Occipital lobe (tissue), 2 donors: ENCODE results near the gene SLC26A11. TPM values are rescaled to one million over a fixed set of nuclear protein-coding genes. Genes with fewer than 3 reads are reported as not detected.

Source experiments
- DNase-seq: peaks from one replicate; lab custom pipeline; 2025; lab: John Stamatoyannopoulos, UW
- total RNA-seq: library from RNA; depleted of rRNA; stranded (reverse); fragments of >200 nt; gene quantifications from one replicate; pipeline ENCODE4 v1.2.3, GENCODE V29; 2014

SLC26A11 gene
- total RNA-seq, result 4.8 TPM

DNA sequence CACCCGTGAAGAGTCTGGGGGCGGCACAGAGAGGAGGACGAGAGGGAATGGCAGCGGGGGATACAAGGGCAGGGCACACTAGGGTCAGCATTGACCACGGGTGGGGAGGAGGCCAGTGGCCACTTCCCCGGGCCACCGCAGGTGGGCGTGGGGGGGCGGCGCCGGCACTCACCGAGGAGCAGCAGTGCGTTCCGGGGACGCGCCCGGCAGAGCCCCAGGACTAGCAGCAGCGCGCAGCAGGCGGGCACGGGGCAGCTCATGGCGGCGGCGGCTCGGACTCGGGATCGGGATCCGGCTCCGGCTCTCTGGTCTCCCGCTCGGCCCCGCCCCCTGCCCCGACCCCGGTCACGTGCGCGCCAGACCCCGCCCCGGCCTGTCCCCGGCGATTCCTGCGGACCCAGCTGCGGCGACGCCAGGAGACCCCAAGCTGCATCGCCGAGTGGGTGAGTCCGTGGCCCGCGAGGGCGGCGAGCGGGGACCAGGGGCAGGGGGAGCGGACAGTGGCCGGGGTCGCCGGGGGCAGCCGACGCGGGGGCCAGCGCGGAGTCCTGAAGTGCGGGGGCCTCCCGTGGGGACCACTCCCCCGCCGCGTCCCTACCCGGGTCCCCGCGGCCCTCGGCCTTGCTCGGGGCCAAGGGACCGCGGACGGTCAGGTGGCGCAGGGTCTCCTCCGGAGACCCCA is at the start of gene SLC26A11, which contains the start of gene SGSH:
TSS of gene SLC26A11 (plus strand) at position 374 of the 682 bp plus-strand sequence. CDS start 1,134 bp downstream, outside the sequence.
TSS of gene SGSH (minus strand) at position 280 of the 682 bp plus-strand sequence. CDS start at position 260, 20 bp downstream.
- DNase-seq, result peak; percentile 19

DNA sequence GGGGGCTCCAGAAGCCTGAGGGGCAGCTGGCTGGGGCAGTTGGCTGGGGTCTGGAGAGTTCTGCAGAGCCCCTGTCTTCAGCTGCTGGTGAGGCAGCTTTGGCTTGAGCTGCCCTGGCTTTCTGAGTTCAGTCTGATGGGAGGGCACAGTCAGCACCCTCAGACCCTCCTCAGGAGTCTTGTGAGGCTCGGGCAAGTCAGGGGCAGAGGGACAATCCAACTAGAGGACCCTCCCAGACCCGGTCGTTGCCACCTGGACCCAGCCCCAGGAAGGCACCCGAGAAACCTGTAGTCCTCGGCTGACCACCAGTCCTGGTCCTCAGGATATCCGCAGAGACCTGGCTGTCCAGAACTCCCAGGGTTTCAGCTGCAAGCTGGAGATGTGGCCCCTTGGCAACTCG is 48.5 kb upstream of the SLC26A11 start:
- DNase-seq, result no peak

DNA sequence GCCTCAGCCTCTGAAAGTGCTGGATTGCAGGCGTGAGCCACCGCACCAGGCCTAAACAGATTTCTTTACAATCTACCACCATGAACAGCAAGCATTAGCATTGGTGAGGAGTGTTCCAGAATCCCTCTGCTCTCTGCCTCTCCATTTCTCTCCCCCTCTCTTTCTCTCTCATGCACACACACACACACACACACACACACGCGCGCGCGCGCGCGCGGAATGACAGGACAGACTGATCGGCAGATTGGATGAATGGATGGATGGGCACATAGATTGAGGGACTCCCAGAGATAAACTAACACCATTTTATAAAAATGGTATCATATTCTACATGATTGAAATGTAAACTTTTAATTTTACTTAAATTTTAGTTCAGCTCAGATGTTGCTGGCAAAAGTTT is 47.1 kb upstream of the SLC26A11 start:
- DNase-seq, result no peak

DNA sequence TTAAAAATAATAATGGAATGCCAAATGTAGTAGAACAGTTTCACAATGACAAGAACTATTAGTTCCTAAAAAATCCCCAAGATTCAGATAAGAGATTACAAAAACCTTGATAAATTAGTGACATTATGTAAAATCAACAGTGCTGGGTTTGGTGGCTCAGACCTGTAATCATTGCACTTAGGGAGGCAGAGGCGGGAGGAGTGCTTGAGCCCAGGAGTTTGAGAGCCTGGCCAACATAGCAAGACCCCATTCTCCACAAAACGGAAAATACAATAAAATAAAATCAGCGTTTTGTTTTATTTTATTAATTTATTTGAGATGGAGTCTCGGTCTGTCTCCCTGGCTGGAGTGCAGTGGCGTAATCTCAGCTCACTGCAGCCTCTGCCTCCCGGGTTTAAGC is 46.3 kb upstream of the SLC26A11 start:
- no peak for DNase-seq

DNA sequence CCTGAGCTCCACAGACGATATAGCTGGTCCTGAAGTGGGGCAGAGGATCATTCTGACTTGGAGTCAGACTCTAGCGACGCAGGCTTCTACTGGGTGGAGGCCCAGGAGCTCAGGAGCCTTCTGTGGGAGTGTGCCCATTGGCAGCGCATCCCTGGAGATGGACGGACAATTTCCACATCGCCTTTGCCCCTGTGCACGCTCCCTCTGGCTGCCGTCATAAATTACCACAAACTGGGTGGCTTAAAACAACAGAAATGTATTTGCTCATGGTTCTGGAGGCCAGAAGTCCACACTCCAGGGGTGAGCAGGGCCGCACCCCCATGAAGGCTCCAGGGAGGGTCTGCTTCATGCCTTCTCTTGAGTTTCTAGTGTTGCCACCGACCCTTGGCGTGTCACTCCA is 43.5 kb upstream of the SLC26A11 start:
- no peak for DNase-seq

DNA sequence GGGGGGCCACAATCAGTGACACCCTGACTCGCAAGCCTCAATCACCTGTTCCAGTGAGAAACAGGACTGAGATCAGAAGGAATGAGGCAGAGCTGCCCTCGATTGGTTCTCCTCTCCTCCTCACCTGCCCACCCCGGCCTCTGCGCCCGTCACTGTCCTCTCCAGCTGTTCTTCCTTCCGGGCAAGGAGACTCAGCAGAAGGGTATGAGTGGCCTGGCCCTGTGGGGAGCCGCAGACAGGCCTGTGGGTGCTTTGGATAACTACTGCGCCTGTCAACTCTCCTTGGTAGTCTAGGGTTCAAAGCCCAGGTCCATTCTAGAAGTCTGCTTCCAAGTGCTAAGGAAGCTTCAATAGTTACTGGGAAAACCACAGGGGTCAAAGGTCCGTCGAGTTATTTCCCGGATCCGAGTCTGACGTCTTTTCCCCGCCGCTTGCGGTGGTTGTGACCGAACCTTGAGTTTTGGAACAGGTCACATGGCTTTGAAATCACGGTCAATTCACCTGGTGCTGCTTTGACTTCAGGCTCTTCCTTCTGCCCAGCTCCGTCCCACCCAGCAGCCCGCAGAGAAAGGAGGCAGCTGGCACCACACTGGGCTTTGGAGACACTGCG is 42.1 kb upstream of the SLC26A11 start:
- no peak for DNase-seq

DNA sequence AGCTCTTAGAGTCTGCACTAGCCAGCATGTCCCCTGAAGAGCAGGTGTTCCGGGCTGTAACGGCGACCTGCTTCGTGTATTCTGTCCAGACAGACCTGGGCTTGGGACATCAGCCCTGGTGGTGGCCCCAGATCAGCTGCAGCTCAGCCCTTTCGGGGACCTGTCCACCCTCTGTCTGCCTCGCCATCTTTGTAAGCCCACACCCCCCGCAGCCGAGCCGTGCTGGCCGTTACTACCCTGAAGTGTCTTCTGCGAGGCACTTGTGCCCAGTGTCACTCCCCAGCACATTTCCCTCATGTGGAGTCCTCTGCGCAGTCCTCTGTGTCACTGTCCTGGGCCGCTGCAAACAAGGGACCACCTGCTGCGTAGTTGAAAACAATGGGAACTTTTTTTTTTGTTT is 40.0 kb upstream of the SLC26A11 start:
- DNase-seq, result no peak

DNA sequence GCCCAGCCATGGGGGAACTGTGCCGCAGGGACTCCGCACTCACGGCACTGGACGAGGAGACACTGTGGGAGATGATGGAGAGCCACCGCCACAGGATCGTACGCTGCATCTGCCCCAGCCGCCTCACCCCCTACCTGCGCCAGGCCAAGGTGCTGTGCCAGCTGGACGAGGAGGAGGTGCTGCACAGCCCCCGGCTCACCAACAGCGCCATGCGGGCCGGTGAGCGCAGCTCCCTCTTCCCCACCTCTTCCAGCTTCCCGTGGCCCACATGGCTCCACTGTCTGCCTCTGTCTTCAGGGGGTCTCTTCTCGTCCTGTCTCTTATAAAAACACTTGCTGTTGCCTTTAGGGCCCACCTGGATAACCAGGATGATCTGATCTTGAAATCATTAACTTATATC is 38.8 kb upstream of the SLC26A11 start:
- no peak for DNase-seq

DNA sequence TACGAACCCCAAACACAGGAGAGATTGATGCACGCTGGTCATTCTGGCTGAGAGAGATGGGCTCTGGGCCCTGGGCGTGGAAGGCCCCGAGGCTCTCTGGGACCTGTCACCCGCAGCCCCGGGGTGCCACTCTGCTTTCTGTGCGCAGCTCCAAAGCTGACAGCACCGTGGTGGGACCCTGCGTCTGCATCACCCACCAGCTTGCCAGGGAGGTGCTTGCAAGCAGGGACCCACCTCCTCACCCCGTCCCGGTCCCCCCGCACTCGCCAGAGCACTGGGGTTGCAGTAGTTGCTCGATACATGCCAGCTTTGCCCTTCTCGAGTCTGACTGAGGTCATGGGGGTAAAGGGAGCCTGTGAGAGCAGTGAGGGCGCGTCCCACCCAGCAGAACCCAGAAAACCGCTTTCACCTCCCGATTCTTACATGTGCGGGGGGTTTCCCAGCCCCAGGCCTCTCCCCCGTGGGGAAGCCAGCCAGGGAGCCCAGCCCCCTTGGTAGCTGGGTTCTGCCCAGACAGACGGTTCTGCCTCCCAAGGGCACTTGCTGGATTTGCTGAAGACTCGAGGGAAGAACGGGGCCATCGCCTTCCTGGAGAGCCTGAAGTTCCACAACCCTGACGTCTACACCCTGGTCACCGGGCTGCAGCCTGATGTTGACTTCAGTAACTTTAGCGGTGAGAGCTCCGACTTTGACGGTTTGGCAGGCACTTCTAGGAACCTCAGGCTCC is 37.9 kb upstream of the SLC26A11 start:
- no peak for DNase-seq

DNA sequence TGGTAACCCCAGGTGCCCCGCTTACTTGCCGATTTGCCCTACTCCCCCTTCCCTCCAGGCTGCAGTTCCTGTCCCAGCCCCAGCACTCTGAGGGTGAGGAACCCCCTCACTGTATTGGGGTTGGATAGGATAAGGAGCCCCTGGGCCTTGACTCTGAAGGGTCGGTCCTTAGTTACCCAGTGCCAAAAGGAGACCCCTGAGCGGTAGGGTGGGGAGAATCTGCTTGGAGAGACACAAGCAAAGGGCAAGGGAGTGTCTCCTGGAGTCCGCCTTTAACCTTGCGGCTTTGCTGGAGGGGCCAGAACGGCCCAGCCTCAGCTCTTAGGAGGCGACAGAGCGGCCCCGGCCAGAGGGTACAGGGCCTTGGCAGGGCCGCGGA is 37.4 kb upstream of the SLC26A11 start:
- no peak for DNase-seq

DNA sequence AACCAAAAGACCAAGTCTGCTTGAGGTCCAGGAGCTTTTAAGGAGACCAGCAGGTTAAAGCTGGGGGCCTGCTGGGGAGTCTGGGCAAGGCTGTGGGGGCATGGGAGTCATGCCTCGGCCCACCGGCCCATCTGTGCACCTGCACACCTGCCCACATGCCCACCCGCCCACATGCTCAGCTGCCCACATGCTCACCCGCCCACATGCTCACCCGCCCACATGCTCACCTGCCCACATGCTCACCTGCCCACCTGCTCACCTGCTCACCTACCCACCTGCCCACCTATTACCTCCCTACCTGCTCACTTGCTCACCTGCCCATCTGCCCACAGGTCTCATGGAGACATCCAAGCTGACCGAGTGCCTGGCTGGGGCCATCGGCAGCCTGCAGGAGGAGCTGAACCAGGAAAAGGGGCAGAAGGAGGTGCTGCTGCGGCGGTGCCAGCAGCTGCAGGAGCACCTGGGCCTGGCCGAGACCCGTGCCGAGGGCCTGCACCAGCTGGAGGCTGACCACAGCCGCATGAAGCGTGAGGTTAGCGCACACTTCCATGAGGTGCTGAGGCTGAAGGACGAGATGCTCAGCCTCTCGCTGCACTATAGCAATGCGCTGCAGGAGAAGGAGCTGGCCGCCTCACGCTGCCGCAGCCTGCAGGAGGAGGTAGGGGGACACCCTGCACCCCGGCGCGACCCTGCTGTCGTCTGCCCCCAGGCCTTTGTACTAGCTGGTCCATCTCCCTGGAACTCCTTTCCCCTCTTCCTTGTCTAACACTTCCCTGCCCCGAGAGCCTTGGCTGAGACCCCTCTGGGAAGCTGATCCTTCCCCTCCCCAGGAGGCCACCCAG is 36.4 kb upstream of the SLC26A11 start:
- no peak for DNase-seq

DNA sequence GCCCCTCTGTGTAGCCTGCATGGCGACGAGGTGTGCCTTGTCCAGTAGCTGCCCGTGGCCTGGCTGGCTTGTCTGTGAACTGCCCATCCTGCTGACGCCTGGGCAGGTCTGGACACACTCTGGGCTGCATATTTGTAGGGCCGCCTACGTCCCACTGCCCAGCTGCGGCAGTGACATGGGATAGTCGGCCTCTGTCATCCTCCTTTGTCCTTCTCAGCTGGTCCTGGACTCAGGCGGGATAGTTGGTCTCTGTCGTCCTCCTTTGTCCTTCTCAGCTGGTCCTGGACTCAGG is 35.9 kb upstream of the SLC26A11 start:
- no peak for DNase-seq

DNA sequence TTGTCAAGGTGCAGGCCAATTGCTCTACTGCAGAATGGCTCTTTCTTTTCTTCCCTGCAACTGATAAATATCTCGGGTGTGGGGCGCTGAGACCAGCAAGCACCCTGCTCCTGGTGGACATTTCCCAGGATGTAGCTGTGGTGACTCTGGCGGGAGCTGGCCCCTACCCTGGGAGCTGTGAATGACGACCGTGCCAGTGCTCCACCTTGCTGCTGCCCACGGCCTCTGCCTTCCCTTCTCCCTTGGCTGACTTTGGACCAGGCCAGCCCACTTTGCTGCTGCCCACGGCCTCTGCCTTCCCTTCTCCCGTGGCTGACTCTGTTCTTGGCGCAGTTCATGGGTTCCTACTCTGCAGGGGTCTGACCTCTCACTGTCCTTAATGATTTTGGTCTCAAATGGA is 34.3 kb upstream of the SLC26A11 start:
- no peak for DNase-seq

DNA sequence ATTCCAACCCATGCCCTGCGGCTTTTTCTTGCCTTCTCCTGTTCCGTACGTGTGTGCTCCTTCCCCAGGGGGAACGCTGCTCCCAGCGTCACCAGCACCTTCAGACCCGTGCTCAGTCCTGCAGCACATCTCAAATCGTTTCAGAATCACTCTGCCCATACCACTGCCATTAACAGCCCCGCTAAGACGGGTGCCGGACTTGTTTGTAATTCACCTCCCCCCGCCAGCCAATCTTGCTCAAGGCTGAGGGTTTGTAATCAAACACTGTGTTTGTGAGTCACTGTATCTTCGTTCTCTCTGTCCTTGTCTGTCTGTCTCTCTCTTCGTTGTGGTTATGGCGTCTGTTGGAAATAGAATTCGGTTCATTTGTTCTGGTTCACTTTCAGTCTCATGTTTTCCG is 33.1 kb upstream of the SLC26A11 start:
- no peak for DNase-seq

DNA sequence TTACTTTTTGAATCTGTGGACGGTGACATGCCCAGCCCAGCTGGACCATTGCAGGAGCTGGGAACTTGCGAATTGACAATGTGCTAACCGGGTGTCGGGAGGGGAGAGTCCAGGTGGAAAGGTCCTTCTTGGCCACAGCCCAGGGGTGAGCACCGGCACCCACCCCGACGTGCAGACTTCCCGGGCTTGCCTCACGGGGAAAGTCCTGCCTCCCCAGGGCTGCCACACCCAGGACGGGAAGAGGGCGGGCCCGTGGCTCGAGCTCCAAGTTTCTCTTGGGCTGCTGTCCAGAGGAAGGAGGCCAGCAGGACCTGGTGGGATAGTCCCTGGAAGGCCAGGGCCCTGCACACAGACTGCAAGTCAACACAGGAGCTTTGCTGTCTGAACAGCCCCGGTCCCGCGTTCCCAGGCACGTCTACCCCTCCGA is 32.7 kb upstream of the SLC26A11 start:
- no peak for DNase-seq

DNA sequence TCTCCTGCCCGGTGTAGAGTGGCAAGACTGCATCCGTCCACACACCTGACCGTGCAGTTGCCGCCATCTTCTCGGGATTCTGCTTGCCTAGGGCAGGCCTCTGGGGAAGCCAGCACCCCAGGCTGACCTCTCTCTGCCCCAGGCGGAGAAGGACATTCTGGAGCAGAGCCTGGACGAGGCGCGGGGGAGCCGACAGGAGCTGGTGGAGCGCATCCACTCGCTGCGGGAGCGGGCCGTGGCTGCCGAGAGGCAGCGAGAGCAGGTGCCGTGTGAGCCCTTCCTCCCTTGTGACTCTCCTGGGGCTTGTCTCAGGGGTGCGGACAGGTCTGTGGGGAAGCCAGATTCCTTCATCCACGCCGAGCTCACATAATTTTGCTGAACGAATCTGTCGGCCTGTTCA is 30.6 kb upstream of the SLC26A11 start:
- DNase-seq, result no peak

DNA sequence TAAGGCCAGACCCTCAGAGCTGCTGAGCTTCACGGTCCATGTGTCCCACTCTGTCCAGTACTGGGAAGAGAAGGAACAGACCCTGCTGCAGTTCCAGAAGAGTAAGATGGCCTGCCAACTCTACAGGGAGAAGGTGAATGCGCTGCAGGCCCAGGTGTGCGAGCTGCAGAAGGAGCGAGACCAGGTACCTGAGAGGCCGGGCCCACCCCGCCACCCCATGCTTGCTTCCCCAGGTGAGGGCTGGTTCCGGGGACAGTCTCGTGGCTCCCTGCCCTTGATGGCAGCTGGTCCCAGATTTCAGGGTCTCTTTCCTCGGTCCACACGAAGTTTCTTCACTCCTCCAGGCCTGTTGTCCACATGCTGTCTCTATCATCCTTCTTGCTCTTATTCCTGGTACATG is 29.5 kb upstream of the SLC26A11 start:
- no peak for DNase-seq

DNA sequence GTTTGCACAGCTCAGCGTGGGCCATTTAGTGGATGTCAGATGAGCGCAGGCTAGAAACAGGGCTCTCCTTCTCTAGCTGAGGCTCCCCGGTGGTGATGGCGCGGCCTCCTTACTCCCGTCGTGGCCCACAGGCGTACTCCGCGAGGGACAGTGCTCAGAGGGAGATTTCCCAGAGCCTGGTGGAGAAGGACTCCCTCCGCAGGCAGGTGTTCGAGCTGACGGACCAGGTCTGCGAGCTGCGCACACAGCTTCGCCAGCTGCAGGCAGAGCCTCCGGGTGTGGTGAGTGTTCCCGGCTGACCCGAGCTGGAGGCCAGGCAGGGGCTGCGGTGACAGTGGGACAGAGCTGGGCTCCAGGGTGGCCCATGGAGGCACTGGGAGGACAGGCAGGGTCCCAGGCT is 29.0 kb upstream of the SLC26A11 start:
- DNase-seq, result no peak

DNA sequence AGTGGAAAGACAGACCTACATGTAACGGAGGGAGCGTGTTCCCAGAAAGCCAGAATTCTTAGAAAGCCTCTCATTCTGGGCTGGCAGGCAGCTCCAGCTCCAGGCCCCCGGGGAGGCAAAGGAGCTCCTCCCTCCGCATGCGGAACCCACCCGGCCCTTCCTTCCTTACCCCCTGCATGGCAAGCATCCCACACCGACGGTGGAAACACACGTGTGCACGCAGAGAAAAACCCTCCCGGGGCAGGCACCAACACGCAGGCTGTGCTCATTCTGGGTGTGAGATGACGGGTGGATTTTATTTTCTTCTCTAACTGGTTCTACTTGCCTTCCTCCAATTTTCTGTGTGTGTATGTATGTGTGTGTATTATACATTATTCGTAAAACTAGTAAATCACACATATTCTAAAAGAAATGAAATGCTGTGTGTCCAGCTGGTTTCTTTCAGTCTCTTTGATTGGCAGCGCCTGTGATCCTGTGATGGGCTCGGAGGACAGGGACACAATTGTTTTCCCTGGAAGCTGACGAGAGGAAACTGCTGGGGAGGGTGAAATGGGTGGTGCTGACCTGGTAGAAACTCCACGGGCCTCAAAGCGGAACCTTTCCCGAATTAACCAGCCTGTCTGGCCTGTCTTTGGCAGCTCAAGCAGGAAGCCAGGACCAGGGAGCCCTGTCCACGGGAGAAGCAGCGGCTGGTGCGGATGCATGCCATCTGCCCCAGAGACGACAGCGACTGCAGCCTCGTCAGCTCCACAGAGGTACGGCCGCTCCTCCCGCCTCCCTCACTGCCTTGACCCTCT is 28.2 kb upstream of the SLC26A11 start:
- DNase-seq, result no peak

DNA sequence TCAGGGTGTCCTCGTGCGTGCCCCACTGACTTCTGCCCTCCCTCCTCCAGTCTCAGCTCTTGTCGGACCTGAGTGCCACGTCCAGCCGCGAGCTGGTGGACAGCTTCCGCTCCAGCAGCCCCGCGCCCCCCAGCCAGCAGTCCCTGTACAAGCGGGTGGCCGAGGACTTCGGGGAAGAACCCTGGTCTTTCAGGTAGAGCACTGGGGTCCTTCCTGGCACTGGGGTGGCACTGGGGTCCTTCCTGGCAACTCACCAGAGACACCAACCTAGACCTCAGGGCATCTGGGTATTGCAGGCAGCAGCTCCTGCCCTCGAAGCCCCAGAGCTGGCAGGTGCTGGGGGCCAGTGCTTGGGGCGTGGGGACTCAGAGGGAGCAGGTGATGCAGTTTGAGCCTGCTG is 25.1 kb upstream of the SLC26A11 start:
- no peak for DNase-seq
